ENCODE results near the gene TPGS1. TPM values are rescaled to one million over a fixed set of nuclear protein-coding genes. Genes with fewer than 3 reads are reported as not detected.

TPGS1 gene
- total RNA-seq, 1 donor from 2014 or later = 26.1 TPM

DNA sequence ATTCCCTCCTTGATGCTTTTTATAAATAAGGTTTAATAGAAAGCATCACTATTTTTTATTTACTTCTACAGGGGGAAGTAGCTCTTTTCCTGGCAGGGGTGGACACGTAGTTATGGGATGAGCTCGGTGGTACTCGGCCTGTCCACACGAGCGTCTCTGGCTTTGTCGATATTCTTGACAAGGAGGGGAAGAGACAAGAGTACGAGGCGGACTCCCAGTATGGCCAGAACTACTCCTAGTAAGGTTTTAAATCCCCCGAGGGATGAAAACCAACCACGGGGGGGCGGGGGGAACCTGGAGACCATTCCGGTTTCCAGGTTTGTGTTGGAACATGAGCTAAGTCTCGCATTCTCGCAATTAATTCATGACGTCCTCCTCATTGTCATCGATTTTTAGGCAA, 59.5 kb downstream of the TPGS1 start:
- Mint-ChIP-seq H3K27me3 (peaks cover 7% of the 10 kb centered on the region), H3K9me3 (peaks cover 5% of the 10 kb centered on the region), H3K27ac (peak overlapping the region; percentile 68), H3K36me3 (peaks cover 7% of the 10 kb centered on the region), H3K4me1 (ENCODE audit: unreplicated experiment) (peaks cover 18% of the 10 kb centered on the region), H3K4me3 (peak overlapping the region; percentile 1)
- no peak for DNase-seq (ENCODE audit: extremely low spot score, unreplicated experiment)
- TF ChIP-seq, protein P1, sequence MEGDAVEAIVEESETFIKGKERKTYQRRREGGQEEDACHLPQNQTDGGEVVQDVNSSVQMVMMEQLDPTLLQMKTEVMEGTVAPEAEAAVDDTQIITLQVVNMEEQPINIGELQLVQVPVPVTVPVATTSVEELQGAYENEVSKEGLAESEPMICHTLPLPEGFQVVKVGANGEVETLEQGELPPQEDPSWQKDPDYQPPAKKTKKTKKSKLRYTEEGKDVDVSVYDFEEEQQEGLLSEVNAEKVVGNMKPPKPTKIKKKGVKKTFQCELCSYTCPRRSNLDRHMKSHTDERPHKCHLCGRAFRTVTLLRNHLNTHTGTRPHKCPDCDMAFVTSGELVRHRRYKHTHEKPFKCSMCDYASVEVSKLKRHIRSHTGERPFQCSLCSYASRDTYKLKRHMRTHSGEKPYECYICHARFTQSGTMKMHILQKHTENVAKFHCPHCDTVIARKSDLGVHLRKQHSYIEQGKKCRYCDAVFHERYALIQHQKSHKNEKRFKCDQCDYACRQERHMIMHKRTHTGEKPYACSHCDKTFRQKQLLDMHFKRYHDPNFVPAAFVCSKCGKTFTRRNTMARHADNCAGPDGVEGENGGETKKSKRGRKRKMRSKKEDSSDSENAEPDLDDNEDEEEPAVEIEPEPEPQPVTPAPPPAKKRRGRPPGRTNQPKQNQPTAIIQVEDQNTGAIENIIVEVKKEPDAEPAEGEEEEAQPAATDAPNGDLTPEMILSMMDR (conservative IDR thresholded peaks at IDR 0.05) = no peak

DNA sequence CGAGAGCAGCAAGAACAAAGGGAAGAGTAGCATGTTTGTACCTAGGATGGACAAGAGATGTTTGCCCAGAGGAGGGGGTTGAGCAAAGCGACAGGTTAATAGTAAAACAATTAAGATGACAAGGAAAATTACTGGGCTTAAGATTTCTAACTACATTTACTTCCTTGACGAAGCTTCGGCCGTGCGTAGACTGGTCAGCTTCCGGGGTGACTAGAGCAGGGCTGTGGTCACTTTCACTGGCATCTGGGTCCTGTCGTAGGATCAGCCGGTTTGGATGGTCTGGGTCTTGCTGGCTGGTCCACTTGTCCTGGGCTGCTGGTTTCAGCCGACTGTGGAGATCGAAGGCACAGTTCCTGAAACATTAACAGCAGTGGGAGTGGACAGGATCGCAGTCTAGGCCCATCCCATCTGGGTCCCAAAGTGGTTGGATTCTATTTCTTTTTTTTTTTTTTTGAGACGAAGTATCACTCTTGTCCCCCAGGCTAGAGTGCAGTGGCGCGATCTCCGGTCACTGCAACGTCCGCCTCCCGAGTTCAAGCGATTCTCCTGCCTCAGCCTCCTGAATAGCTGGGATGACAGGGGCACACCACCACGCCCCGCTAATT, 60.1 kb downstream of the TPGS1 start:
- peaks cover 7% of the 10 kb centered on the region for H3K36me3 Mint-ChIP-seq
- TF ChIP-seq, protein P1 (conservative IDR thresholded peaks at IDR 0.05) = no peak
- peaks cover 10% of the 10 kb centered on the region for H3K27me3 Mint-ChIP-seq
- peak overlapping the region; percentile 1 for H3K4me3 Mint-ChIP-seq
- H3K9me3 Mint-ChIP-seq = peaks cover 2% of the 10 kb centered on the region
- H3K27ac Mint-ChIP-seq = no peak overlapping the region
- peaks cover 22% of the 10 kb centered on the region for H3K4me1 Mint-ChIP-seq (ENCODE audit: unreplicated experiment)
- DNase-seq (ENCODE audit: extremely low spot score, unreplicated experiment) = no peak

Other genes starting within 250 kb of the TPGS1 start
- 7.6 and 8.6 TPM in 2 replicates for gene PLPP2, start 216.1 kb upstream of the TPGS1 start, total RNA-seq (ENCODE audit: low replicate concordance)
- gene MIER2, start 162.7 kb upstream of the TPGS1 start, total RNA-seq (ENCODE audit: low replicate concordance) = 42.3 and 43.3 TPM in 2 replicates
- 6.0 and 7.2 TPM in 2 replicates for gene C2CD4C, start 98.3 kb upstream of the TPGS1 start, total RNA-seq (ENCODE audit: low replicate concordance)
- gene SHC2, start 46.5 kb upstream of the TPGS1 start, total RNA-seq (ENCODE audit: low replicate concordance) = 35.4 and 40.5 TPM in 2 replicates
- 0.74 and 2.7 TPM in 2 replicates for gene MADCAM1, start 11.0 kb upstream of the TPGS1 start, total RNA-seq (ENCODE audit: low replicate concordance)
- gene CDC34, start 24.3 kb downstream of the TPGS1 start, total RNA-seq (ENCODE audit: low replicate concordance) = 93.0 and 95.0 TPM in 2 replicates
- gene GZMM, start 36.6 kb downstream of the TPGS1 start, total RNA-seq (ENCODE audit: low replicate concordance) = 0.34 TPM in 1 of 2 replicates, not detected in the other
- 497 and 522 TPM in 2 replicates for gene BSG, start 65.1 kb downstream of the TPGS1 start, total RNA-seq (ENCODE audit: low replicate concordance)
- 1.4 and 1.9 TPM in 2 replicates for gene HCN2, start 82.4 kb downstream of the TPGS1 start, total RNA-seq (ENCODE audit: low replicate concordance)
- 52.2 and 59.8 TPM in 2 replicates for gene POLRMT, start 126.0 kb downstream of the TPGS1 start, total RNA-seq (ENCODE audit: low replicate concordance)
- gene FGF22, start 132.4 kb downstream of the TPGS1 start, total RNA-seq (ENCODE audit: low replicate concordance) = not detected in 2 replicates
- 38.1 and 41.3 TPM in 2 replicates for gene RNF126, start 155.7 kb downstream of the TPGS1 start, total RNA-seq (ENCODE audit: low replicate concordance)
- 9.3 and 11.0 TPM in 2 replicates for gene FSTL3, start 168.9 kb downstream of the TPGS1 start, total RNA-seq (ENCODE audit: low replicate concordance)
- not detected in 2 replicates for gene PRSS57, start 188.0 kb downstream of the TPGS1 start, total RNA-seq (ENCODE audit: low replicate concordance)
- gene PALM, start 201.4 kb downstream of the TPGS1 start, total RNA-seq (ENCODE audit: low replicate concordance) = 63.3 and 64.1 TPM in 2 replicates
- 9.4 and 20.8 TPM in 2 replicates for gene MISP, start 243.6 kb downstream of the TPGS1 start, total RNA-seq (ENCODE audit: low replicate concordance)